Testis (tissue), 2 donors: ENCODE results near the gene SLC25A44.

Source experiments
- CTCF ChIP-seq, 3 experiments: fragments of 450-650 bp in 2 of 3; fragments of 200-600 bp in 1 of 3; sonication (generic) in 1 of 3; IDR thresholded peaks; one replicate each; pipeline ENCODE4 v1.5.1; 2016 to 2019; ENCODE audit warnings: antibody characterized with exemption in 3 of 3, mild to moderate bottlenecking in 2 of 3, moderate library complexity in 1 of 3
- POLR2A ChIP-seq: fragments of 450-650 bp; IDR thresholded peaks from one replicate; pipeline ENCODE4 v1.6.1; 2017; ENCODE audit warnings: antibody characterized with exemption, mild to moderate bottlenecking, moderate library complexity

GRCh38 chr1:156257711-156258110 is 63.8 kb downstream of the SLC25A44 start:
- TF ChIP-seq POLR2A, result no peak
- no peak for TF ChIP-seq CTCF (IDR thresholded peaks at IDR 0.05)
